HG02852 (cell line): ENCODE measurements around the gene VASH2.
"Not testable (repeated sequence)": the region's sequence is repeated elsewhere in the genome, so short reads cannot be mapped to it uniquely, and the experiment has no call there.

Experiments
- ATAC-seq: cut with Tn5 transposase; IDR thresholded peaks from one replicate; pipeline ENCODE4 v1.9.1; 2021; ENCODE audit warnings: mild to moderate bottlenecking, moderate library complexity; ENCODE audit not compliant: unreplicated experiment

Gene VASH2

GRCh38 chr1:212954514-212954913 is 4.2 kb downstream of the VASH2 start:
- no peak for ATAC-seq

DNA sequence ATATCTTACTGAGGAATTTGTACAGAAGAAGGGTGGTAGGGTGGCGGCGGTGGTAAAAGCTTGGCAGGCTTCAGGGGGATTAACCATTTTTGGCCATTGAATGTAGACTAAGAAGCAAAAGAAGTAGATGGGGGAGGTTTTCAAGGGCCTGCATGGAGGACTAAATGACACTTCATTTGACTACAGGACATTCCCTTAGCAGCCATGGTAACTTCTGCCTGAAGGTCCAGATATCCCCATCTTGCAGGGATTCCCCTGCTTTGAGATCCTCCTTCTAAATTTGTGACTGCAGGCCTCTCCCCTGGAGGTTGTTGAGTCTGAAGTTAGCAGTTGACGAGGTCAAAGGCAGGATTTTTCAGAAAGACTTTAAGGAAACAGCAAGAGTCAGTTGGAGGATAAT is 4.8 kb downstream of the VASH2 start:
- ATAC-seq: no peak

DNA sequence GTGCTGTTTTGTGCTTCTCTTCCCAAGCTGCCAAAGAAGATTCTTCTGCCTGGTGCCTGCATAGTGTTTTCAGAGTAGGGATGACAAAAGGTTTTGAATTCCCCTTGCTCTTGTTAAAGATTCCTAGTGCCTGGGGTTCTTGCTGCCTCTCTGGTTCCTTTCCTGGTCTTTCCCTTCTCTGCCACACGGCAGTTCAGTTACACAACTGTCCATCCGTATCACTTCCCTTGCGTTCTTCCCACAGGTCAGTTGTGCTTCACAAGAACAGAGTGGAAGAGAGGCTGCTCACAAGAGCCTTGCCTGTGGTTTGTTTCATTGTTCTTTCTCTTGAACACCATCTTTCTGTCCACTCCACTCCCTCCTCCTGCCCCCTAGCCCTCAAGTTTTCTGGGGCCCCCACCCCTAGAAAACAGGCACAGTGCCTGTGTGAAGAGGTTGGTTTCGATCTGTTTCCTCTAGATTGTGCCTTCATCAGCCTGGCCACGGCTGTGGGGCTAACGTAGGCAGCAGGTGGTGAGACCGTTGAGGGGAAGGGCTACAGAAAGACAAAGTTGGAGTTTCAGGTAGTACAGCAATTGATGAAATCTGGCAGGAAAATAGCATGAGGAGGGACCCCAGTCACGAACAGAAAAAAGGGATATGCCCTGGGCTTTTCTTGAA is 5.8 kb downstream of the VASH2 start:
- no peak for ATAC-seq

DNA sequence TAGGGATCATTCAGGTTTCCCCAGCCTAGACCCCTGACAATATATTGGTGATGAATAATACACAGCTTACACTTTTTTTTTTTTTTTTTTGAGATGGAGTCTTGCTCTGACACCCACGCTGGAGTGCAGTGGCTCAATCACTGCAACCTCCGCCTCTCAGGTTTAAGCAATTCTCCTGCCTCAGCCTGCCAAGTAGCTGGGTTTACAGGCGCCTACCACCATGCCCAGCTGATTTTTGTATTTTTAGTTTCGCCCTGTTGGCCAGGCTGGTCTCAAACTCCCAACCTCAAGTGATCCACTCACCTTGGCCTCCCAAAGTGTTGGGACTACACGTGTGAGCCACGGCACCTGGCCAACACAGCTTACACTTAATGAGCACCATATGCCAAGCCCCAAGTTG is 7.2 kb downstream of the VASH2 start:
- no peak for ATAC-seq

DNA sequence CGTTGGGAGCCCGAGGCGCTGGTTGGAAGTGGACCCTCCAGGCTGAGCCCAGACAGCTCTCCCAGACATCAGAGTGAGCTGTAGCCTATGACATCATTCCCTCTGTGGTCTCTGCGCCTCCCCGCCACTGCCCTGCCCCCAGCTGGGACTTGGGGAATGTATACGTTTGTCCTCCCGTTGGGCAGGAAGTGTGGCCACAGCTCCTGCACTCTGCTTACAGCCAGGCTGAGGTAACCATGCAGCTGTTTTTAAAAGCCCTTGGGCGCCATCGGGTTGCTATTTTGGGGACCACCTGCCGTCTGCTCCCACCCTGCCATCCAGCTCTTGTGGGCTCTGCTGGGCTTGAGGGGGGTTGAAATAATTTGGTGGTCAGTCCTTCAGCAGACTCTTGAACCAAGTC is 7.8 kb downstream of the VASH2 start:
- no peak for ATAC-seq

DNA sequence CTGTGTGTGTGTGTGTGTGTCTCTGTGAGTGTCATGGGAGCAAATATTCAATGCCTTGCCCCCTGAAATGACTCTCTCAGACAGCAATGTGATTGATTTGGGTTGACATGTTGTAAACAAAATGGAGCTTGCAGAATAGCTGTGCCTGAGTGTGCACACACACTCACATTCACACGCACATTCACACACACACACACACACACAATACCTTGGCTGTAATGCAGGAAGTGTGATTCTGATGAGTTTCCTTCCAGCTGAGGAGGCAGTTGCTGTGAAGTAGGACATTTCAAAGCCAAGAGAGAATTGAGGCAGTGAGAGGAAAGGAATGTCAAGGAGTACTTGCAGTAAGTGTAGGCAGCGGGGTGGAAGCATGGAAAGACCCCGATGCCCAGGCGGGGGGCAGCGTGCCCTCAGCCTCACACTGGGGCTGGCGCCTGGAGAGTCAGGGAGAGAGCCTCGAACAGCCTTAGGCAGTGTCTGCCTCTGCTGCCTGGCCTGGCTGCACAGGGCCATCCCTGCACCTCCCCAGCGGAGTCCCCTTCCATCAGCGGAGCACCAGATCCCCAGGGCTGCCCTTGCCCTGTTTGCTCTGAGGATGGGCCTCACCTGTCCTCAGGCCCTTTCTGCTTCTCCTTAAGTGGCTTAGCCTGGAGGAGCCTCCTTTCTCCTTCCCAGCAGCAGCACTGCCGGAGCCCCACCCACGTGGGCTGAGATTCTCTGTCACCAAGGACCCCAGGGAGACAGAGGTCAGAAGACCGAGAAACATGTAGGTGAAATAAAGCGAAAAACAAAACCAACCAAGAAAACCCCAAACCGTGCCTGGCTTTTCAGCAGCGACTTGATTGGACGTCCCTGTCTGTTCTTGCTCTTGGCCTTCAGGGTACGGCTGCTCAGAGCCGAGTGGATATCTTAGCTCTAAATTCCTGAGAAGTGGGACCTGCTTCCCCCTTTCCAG is 9.2 kb downstream of the VASH2 start:
- peak; percentile 74 for ATAC-seq

DNA sequence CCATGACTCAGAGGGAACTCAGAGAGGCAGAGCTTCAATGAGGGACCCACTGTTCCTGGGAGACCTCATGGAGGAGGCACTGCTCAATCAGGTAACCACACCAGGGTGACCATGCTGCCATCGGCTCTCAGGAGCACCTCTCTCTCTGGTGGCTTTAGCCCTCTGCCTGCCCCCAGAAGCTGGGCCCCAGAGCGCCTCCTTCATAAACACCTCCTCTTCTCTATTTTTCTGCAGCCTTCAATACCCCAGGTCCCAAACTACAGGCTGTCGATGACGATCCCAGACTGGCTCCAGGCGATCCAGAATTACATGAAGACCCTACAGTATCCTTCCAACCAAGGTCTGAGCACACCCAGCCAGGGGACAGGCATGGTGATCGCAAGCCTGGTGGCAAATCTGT is 10.6 kb downstream of the VASH2 start:
- ATAC-seq: no peak

- no peak for ATAC-seq
Measured at GRCh38 chr1:212962509-212962908, 12.2 kb downstream of the VASH2 start.

DNA sequence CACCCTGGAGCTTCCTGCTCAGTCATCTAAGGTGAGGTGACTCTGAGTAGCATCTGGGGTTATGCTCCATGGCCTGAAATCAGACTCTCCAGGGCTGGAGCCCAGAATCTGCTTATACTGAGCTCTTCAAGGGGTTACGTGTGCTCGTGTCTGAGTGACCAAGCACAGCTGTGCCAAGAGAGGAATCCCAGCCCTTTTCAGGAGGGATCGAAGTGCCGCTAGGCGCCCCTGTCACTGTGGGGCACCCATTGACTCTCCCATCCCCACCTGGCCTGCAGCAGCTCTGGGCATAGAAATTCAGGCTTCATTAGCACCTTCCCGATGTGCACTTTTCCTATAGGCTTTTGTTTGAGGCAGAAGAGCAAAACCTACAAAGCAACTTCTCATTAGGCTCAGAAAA is 13.8 kb downstream of the VASH2 start:
- ATAC-seq: no peak

DNA sequence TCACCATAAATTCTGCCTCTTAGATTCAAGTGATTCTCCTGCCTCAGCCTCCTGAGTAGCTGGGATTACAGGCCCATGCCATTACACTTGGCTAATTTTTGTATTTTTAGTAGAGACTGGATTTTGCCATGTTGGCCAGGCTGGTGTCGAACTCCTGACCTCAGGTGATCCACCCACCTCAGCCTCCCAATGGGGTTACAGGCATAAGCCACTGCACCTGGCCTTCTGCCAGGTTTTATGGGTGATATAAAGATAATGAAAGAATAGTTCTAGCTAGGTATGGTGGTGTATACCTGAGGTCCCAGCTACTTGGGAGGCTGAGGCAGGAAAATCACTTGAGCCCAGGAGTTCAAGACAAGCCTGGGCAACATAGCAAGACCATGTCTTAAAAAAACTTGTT is 14.7 kb downstream of the VASH2 start:
- not testable (repeated sequence) for ATAC-seq

DNA sequence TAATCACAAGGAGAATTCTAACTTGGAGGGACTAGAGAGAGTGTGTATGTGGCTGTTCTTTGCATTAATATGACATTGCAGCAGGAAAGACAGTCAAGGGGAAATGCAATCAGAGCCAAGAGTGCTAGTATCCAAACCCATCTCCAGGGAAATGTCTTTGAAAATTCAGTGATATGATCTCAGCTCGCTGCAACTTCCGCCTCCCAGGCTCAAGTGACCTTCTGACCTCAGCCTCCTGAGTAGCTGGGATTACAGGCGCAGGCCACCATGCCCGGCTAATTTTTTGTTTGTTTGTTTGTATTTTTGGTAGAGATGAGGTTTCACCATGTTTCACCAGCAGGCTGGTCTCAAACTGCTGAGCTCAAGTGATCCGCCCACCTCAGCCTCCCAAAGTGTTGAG is 16.3 kb downstream of the VASH2 start:
- ATAC-seq: no peak

DNA sequence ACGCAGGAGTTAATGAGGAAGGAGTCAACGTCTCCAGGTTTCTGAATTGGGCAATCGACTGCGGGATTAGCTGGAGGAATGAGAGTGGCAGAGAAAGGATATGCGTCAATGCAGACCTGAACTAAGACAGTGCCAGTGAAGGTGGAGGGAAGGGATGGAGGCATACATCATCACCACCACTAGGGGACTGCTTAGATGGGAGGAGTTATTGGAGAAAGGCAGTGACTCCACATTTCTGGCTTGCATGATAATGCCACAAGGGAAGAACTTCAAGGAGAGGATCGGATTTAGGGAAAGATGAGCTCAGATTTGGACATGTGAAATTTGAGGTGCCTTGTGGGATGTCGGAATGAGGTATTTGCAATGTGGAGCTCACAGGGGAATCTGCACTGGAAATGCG is 17.5 kb downstream of the VASH2 start:
- no peak for ATAC-seq

- ATAC-seq: peak; percentile 60
Measured at GRCh38 chr1:212968368-212968863, 18.1 kb downstream of the VASH2 start.

- ATAC-seq: no peak
Measured at GRCh38 chr1:212970085-212970484, 19.7 kb downstream of the VASH2 start.

DNA sequence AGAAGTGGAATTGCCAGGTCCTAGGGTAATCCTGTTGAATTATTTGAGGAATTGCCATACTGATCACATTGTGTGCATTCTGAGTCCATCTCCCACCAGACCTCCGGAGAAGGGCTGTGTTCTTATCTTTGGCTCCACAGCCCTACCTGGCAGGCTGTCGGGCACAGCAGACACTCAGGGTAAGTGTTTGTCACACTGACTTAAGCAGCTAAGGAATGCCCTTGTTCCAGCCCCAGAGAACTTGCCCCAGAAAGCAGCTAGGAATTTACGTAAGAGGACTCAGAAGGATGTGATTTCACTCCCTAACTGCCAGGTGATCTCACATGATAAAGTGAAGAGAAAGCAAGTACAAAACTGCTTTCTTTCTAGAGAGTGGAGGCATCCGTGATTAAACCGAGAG is 21.0 kb downstream of the VASH2 start:
- no peak for ATAC-seq

DNA sequence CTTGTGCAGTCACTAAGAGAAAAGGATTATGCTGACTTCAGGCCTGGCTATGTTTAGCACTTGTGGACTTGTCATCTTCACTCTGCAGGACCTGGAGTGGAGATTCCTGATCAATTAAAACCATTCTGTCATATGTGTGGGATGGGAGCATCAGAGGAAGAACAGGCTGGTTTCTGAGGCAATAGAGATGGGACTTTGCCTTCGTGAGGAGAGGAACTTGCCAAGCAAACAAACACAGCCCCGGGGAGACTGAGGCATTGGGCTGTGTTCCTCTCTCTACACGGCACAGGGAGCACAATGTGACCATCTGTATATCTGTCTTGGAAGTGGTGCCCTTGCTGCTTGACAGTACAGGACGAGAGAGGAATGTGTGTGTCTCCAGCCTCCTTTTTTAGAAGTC is 23.1 kb downstream of the VASH2 start:
- no peak for ATAC-seq

DNA sequence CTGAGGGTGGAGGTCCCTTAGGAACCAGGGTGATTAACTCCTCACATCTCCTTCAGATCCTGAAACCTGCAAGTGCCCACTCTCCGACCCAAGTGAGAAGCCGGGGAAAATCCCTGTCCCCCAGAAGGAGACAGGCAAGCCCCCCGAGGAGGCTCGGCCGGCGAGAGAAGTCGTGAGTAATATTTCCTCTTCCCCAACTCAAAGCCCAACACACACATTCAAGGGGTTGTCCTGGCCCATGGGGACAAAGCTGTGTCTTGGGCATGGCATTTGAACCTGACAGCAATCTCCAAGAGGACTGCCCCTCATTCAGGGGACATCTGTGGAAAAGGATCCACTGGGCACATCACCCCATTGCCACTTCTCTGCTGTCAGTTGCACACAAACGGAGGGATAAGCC is 23.6 kb downstream of the VASH2 start:
- no peak for ATAC-seq

DNA sequence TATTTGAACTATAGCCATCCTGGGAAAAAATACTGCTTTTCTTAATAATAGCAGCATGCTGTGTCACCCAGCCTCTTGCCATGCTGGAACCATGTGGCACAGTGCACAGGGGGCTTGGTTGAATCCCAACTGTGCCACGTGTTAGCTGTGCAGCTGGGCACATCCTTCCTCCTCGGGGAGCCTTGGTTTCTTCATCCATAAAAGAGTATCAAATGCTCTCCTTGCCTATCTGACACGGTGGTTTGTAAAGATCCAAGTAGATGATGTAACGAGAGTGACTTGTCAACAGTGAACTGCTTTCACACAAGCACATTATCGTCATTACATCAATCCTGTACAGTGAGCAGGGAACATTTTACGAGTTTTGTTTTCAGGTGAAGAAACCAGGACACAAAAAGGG is 24.4 kb downstream of the VASH2 start:
- no peak for ATAC-seq

DNA sequence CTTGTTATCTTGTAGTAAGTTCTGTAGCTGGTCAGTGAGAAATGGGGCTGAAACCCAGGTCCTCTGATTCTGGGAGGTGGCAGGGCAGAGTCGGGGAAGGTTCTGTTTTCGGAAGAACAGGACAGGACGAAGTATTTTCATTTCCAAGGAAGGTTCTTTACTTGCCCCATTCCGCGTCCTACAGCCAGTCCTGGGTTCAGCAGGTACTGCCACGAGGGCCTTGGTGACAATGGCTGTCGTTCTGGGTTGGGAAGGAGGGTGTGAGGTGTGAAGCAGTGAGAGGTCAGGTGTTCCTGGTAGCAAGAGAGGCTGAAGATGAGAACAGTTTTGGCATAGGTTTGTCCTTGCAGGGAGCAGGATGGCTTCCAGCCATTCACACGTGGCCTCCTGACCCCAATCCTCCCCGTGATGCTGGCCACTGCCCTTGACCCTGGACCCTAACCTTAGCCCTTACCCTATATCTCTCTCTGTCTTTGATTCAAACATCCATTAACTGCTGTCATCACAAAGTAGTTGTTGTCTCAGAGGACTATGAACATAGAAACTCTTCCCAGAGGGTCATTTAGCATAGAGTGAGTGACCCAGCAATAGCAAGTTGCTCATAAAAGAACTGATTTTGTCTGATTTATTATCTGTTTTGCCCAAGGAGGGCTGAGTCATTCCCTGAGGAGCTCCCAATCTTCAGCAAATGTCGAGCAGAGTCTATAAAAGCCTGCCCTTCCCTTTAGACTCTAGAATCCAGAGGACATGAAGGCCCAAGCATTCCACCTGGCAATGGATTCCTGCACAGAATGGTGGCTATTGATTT is 25.0 kb downstream of the VASH2 start:
- no peak for ATAC-seq

- no peak for ATAC-seq
Measured at GRCh38 chr1:212976586-212976985, 26.2 kb downstream of the VASH2 start.
